IMR-90 (cell line): Measurements from ENCODE around the gene DCUN1D4. TPM values are rescaled to one million over a fixed set of nuclear protein-coding genes. Genes with fewer than 3 reads are reported as not detected.

Experiments used
- ATAC-seq: fragments of 200-7000 bp; cut with Tn5 transposase; 2 replicates; pipeline ENCODE4 v1.9.1; 2020; ENCODE audit warnings: low read depth, mild to moderate bottlenecking, moderate library complexity
- Bru-seq: library from RNA; stranded (reverse); fragments of 400-500 nt; gene quantifications from one replicate; lab custom pipeline; 2021; lab: Mats Ljungman, UMichigan
- BruChase-seq, 2 experiments: library from RNA; stranded (reverse); fragments of 400-500 nt; gene quantifications; one replicate each; lab custom pipeline; 2021; lab: Mats Ljungman, UMichigan
- BruUV-seq: library from RNA; stranded (reverse); fragments of 400-500 nt; replicated peaks from 2 replicates; lab custom pipeline; 2021; lab: Mats Ljungman, UMichigan
- CTCF ChIA-PET: fragments of 300-600 bp; formaldehyde crosslinking; extraction: SDS; loops from one replicate; lab custom pipeline; 2021; ENCODE audit warnings: antibody characterized with exemption; lab: Yijun Ruan, JAX
- POLR2A ChIA-PET: fragments of 300-600 bp; sonication (Branson Sonifier 250); formaldehyde crosslinking; loops from one replicate; lab custom pipeline; 2022; ENCODE audit warnings: antibody characterized with exemption; ENCODE audit not compliant: unreplicated experiment; lab: Charles Lee
- DNase-seq: peaks from one replicate; pipeline ENCODE4 v3.0.0; 2013
- H2AFZ ChIP-seq: replicated peaks from 2 replicates; pipeline ENCODE3; 2013; ENCODE audit warnings: low read length, mild to moderate bottlenecking; ENCODE audit not compliant: poor library complexity
- H2AK5ac ChIP-seq: 2 replicates; pipeline ENCODE4 v1.6.1; 2013; ENCODE audit warnings: low read depth, low read length, inconsistent platforms
- H2AK9ac ChIP-seq: replicated peaks from 2 replicates; pipeline ENCODE3; 2013; ENCODE audit warnings: mild to moderate bottlenecking, low read depth, low read length, moderate library complexity; ENCODE audit not compliant: poor library complexity
- H2BK120ac ChIP-seq: 2 replicates; pipeline ENCODE4 v1.6.1; 2013; ENCODE audit warnings: low read depth, low read length, inconsistent platforms
- H2BK15ac ChIP-seq: 3 replicates; pipeline ENCODE4 v1.6.1; 2013; ENCODE audit warnings: low read depth, low read length, inconsistent platforms
- H2BK20ac ChIP-seq: 2 replicates; pipeline ENCODE4 v1.6.1; 2013; ENCODE audit warnings: low read depth, mild to moderate bottlenecking, inconsistent platforms, low read length, moderate library complexity
- H2BK5ac ChIP-seq: 2 replicates; pipeline ENCODE4 v1.6.1; 2013; ENCODE audit warnings: mild to moderate bottlenecking, low read depth, low read length, inconsistent platforms; ENCODE audit not compliant: poor library complexity, severe bottlenecking
- H3K14ac ChIP-seq: replicated peaks from 2 replicates; pipeline ENCODE4 v1.6.1; 2013; ENCODE audit warnings: low read depth, low read length, inconsistent platforms
- H3K18ac ChIP-seq: 2 replicates; pipeline ENCODE4 v1.6.1; 2013; ENCODE audit warnings: low read depth, low read length, control low read depth
- H3K23ac ChIP-seq: 2 replicates; pipeline ENCODE4 v1.6.1; 2013; ENCODE audit warnings: low read depth, low read length, inconsistent platforms
- H3K27ac ChIP-seq: 2 replicates; pipeline ENCODE4 v1.5.1; 2013; ENCODE audit warnings: mild to moderate bottlenecking, control low read depth, low read length; ENCODE audit not compliant: insufficient read depth
- H3K27me3 ChIP-seq: 2 replicates; pipeline ENCODE4 v1.6.1; 2013; ENCODE audit warnings: low read length; ENCODE audit not compliant: control insufficient read depth, insufficient read depth
- H3K36me3 ChIP-seq: 2 replicates; pipeline ENCODE4 v1.6.1; 2013; ENCODE audit warnings: low read length, mixed read lengths; ENCODE audit not compliant: control insufficient read depth, insufficient read depth
- H3K4ac ChIP-seq: 2 replicates; pipeline ENCODE4 v1.6.1; 2013; ENCODE audit warnings: low read depth, low read length, inconsistent platforms
- H3K4me1 ChIP-seq: 2 replicates; pipeline ENCODE4 v1.6.1; 2013; ENCODE audit warnings: low read length, mixed read lengths; ENCODE audit not compliant: control insufficient read depth, insufficient read depth
- H3K4me2 ChIP-seq: 2 replicates; pipeline ENCODE4 v1.6.1; 2013; ENCODE audit warnings: low read depth, mild to moderate bottlenecking, control low read depth, low read length, moderate library complexity
- H3K4me3 ChIP-seq: 2 replicates; pipeline ENCODE4 v1.5.1; 2013; ENCODE audit warnings: low read depth, mild to moderate bottlenecking, control low read depth, low read length, moderate library complexity; ENCODE audit not compliant: insufficient read depth
- H3K56ac ChIP-seq: 2 replicates; pipeline ENCODE4 v1.6.1; 2013; ENCODE audit warnings: low read length, inconsistent platforms; ENCODE audit not compliant: insufficient read depth; ENCODE audit errors: extremely low read depth
- H3K79me1 ChIP-seq, 2 experiments: 2 replicates each; pipeline ENCODE4 v1.6.1; 2013; ENCODE audit warnings: low read length in 2 of 2, inconsistent platforms in 1 of 2, low read depth in 1 of 2
- H3K9ac ChIP-seq: 2 replicates; pipeline ENCODE4 v1.6.1; 2013; ENCODE audit warnings: low read depth, low read length, control low read depth
- H3K9me1 ChIP-seq: 2 replicates; pipeline ENCODE4 v1.6.1; 2013; ENCODE audit warnings: low read length, inconsistent platforms; ENCODE audit not compliant: insufficient read depth
- H3K9me3 ChIP-seq: 2 replicates; pipeline ENCODE4 v1.6.1; 2013; ENCODE audit warnings: low read length; ENCODE audit not compliant: control insufficient read depth, insufficient read depth
- H4K20me1 ChIP-seq: 2 replicates; pipeline ENCODE4 v1.6.1; 2013; ENCODE audit warnings: low read length, inconsistent platforms; ENCODE audit not compliant: insufficient read depth
- H4K5ac ChIP-seq: 2 replicates; pipeline ENCODE4 v1.6.1; 2013; ENCODE audit warnings: mild to moderate bottlenecking, low read depth, low read length, control low read depth
- H4K8ac ChIP-seq, 2 experiments: 2 replicates each; pipeline ENCODE4 v1.6.1; 2013; ENCODE audit warnings: low read depth in 2 of 2, low read length in 2 of 2, control low read depth in 1 of 2, inconsistent platforms in 1 of 2
- H4K91ac ChIP-seq: 2 replicates; pipeline ENCODE4 v1.6.1; 2013; ENCODE audit warnings: low read depth, low read length, inconsistent platforms; ENCODE audit not compliant: insufficient read depth
- BHLHE40 ChIP-seq: fragments of 150-350 bp; IDR thresholded peaks from 2 replicates; pipeline ENCODE4 v1.6.1; 2016; ENCODE audit warnings: mild to moderate bottlenecking, low read depth, low read length
- CHD1 ChIP-seq: IDR thresholded peaks from 2 replicates; pipeline ENCODE4 v1.6.1; 2012; ENCODE audit warnings: low read depth, low read length, improper control_type of control experiment
- CTCF ChIP-seq: conservative IDR thresholded peaks from 2 replicates; pipeline ENCODE4 v1.5.1; 2012; ENCODE audit warnings: mild to moderate bottlenecking, low read depth, low read length, improper control_type of control experiment
- MAFK ChIP-seq: IDR thresholded peaks from 2 replicates; pipeline ENCODE4 v1.6.1; 2012; ENCODE audit warnings: low read depth, low read length, improper control_type of control experiment
- MAZ ChIP-seq: IDR thresholded peaks from 2 replicates; pipeline ENCODE4 v1.6.1; 2012; ENCODE audit warnings: low read depth, mild to moderate bottlenecking, low read length, improper control_type of control experiment, moderate library complexity, borderline replicate concordance
- MXI1 ChIP-seq: IDR thresholded peaks from 2 replicates; pipeline ENCODE4 v1.6.1; 2012; ENCODE audit warnings: low read depth, mild to moderate bottlenecking, low read length, moderate library complexity, borderline replicate concordance
- NFE2L2 ChIP-seq: fragments of 150-350 bp; IDR thresholded peaks from 2 replicates; pipeline ENCODE4 v1.6.1; 2016; ENCODE audit warnings: low read depth, mild to moderate bottlenecking, low read length
- POLR2A ChIP-seq: IDR thresholded peaks from 2 replicates; pipeline ENCODE4 v1.6.1; 2012; ENCODE audit warnings: mild to moderate bottlenecking, low read depth, low read length
- RCOR1 ChIP-seq: IDR thresholded peaks from 2 replicates; pipeline ENCODE4 v1.6.1; 2012; ENCODE audit warnings: mild to moderate bottlenecking, low read length, improper control_type of control experiment; ENCODE audit not compliant: insufficient replicate concordance
- SMC3 ChIP-seq: fragments of 150-350 bp; IDR thresholded peaks from 2 replicates; pipeline ENCODE4 v1.6.1; 2016; ENCODE audit warnings: low read depth, mild to moderate bottlenecking, antibody characterized with exemption, low read length, moderate library complexity
- WGBS, 2 experiments: methylation state at CpG; one replicate each; pipeline versions ENCODE4 v1.1.5 to v1.1.7; 2013; ENCODE audit warnings: missing lambda C conversion rate in 2 of 2; ENCODE audit not compliant: insufficient read length in 1 of 2; ENCODE audit errors: extremely low coverage in 2 of 2; 5-methylcytosine and 5-hydroxymethylcytosine counted together
- dilution Hi-C: fragments of 300-500 bp; cut with HindIII; formaldehyde crosslinking; loops from one replicate; pipeline ENCODE4 v1.14.3; 2018; ENCODE audit warnings: low sequenced_read_pairs; ENCODE audit not compliant: unreplicated experiment
- in situ Hi-C: fragments of 300-500 bp; cut with MboI; formaldehyde crosslinking; loops from 3 replicates; pipeline ENCODE4 v1.14.3; 2019; ENCODE audit warnings: low sequenced_read_pairs, inconsistent platforms, mixed read lengths
- intact Hi-C: fragments of 100-400 bp; cut with micrococcal nuclease; formaldehyde crosslinking; loops from 2 replicates; pipeline ENCODE4 v1.10.0; 2022
- long read RNA-seq: library from polyadenylated mRNA; unstranded; transcript quantifications from one replicate; pipeline ENCODE4 v2.0.0, GENCODE V29; 2021; ENCODE audit not compliant: unreplicated experiment
- polyA plus RNA-seq, 3 experiments: library from polyadenylated mRNA; depleted of rRNA; stranded (reverse); fragments of >200 nt; gene quantifications; 2 replicates each; pipeline ENCODE4 v1.2.3, GENCODE V29; 2012; ENCODE audit warnings: low replicate concordance in 1 of 3
- total RNA-seq: library from RNA; depleted of rRNA; stranded (reverse); fragments of >200 nt; gene quantifications from 2 replicates; pipeline ENCODE4 v1.2.3, GENCODE V29; 2012; rRNA removed
- TF ChIP-seq, protein P1 (sequence below): fragments of 150-350 bp; IDR thresholded peaks from 2 replicates; pipeline ENCODE4 v1.6.1; 2017; ENCODE audit warnings: mild to moderate bottlenecking, antibody characterized with exemption, low read length, low read depth

The DCUN1D4 gene
- total RNA-seq = 37.8 and 44.3 TPM in 2 replicates
- 28.4 and 31.0 TPM in 2 replicates for polyA plus RNA-seq (2012; rRNA removed)
- polyA plus RNA-seq (2012; cell fraction: cytosol; rRNA removed) = 6.4 and 8.3 TPM in 2 replicates
- polyA plus RNA-seq (2012; cell fraction: nucleus; rRNA removed; ENCODE audit: low replicate concordance) = 20.8 and 158 TPM in 2 replicates
- Bru-seq, nascent RNA = percentile 89 among the genes with signal in this experiment
- BruChase-seq, experiment 1, labeled RNA remaining after a 6-hour chase = percentile 79 among the genes with signal in this experiment
- BruChase-seq, experiment 2, labeled RNA remaining after a 2-hour chase = percentile 92 among the genes with signal in this experiment
- long read RNA-seq, full-length matches to known transcripts = 47 of 63 reads
- long read RNA-seq, partial matches to known transcripts = 1 of 63 reads
- long read RNA-seq, other reads (novel, unspliced or antisense) = 15 of 63 reads

DNA sequence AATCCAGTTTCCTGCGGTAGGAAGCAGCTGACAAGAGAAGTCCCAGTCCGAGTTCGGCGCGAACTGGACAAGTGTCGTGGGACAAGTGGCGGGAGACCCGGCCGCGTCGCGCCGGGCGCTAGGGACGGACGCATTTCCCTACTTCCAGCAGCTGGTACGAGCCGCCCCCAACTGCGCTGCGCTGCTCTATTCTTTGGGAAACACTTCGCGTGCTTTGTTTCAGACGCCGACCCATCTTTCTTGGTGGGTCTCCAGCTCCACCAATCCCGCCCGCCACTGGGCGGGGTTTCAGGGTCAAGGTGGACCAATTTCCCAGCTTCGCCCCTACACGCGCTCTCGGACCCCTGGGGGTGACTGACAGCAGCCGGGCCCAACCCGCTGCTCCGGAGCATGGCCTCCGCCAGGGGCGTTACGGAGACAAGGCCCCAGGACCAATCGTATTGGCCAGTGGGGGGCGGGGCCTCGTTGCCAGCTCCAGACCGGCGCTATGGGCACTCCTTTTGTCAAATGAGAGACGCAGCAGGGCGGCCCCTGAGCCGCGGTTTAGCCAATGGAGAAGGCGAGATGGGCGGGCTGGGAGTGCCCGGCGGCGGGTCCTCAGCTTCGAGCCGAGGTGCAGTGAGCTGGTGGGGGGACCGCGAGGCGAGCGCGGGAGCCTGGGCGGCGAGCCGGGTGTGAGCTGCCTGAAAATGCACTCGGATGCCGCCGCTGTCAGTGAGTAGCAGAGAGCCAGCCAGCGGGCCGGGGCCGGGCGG is at the start of gene DCUN1D4:
DCUN1D4 (plus strand) TSS at position 600 of the 755 bp plus-strand sequence; CDS start at position 690, 90 bp downstream.
- CTCF ChIA-PET = interaction anchor here (0.7 to 1.2 kb wide), 2 partner anchors 11 to 12 kb away, joined by 3 to 4 read pairs; no protein-coding TSS in a partner anchor
- peak within 1 kb of the TSS; percentile 48 for H2BK120ac ChIP-seq
- H2AK5ac ChIP-seq = peak within 1 kb of the TSS; percentile 82
- TF ChIP-seq MXI1 (peak; percentile 60; the same call in 1 of the 2 replicates), NFE2L2 (no peak), MAFK (no peak), RCOR1 (no peak), MAZ (peak; percentile 7; the same call in 1 of the 2 replicates), CHD1 (no peak), CTCF (peak; percentile 59), BHLHE40 (no peak), SMC3 (no peak), POLR2A (peak; percentile 46; the same call in 1 of the 2 replicates)
- TF ChIP-seq, protein P1, sequence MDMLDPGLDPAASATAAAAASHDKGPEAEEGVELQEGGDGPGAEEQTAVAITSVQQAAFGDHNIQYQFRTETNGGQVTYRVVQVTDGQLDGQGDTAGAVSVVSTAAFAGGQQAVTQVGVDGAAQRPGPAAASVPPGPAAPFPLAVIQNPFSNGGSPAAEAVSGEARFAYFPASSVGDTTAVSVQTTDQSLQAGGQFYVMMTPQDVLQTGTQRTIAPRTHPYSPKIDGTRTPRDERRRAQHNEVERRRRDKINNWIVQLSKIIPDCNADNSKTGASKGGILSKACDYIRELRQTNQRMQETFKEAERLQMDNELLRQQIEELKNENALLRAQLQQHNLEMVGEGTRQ = no peak

More for the DNA sequence above, at the start of gene DCUN1D4:
- peak within 1 kb of the TSS; percentile 59; the same call in 1 of the 2 replicates for H3K56ac ChIP-seq
- BruUV-seq = no TSS peak
- WGBS, 2 experiments = 0% methylated on average over 45 of the region's 68 CpGs; no CpG with 5 or more reads in 1 of the 2 experiments
- peak within 1 kb of the TSS; percentile 92 for H2AFZ ChIP-seq
- H4K91ac ChIP-seq = peak within 1 kb of the TSS; percentile 74
- peaks cover 6 to 22% of the 10 kb centered on the region in 2 experiments; a peak in 3 of 4 replicates for H3K79me1 ChIP-seq
- POLR2A ChIA-PET = interaction anchor here (1.0 kb wide), 1 partner anchor 9 kb away, joined by 4 read pairs; no protein-coding TSS in a partner anchor
- H3K9me3 ChIP-seq = no peaks in the 10 kb centered on the region
- peaks cover 3% of the 10 kb centered on the region; the same call in 1 of the 2 replicates for H3K9me1 ChIP-seq
- DNase-seq (peak; percentile 99), ATAC-seq (peak; percentile 91)
- H3K9ac ChIP-seq = peak within 1 kb of the TSS; percentile 74
- H2BK15ac ChIP-seq = 0 out of 3 replicates have a peak within 1 kb of the TSS, but pooled peaks have one; percentile 9
- no peaks in the 10 kb centered on the region for H3K36me3 ChIP-seq
- H3K4me2 ChIP-seq = peak within 1 kb of the TSS; percentile 88
- H3K23ac ChIP-seq = peak within 1 kb of the TSS; percentile 89
- intact Hi-C loops = loop anchor here (5.0 kb wide), 1 partner anchor 195 kb away; the partner anchor contains the start of gene SGCB
- H3K4me3 ChIP-seq = peak within 1 kb of the TSS; percentile 80
- H4K5ac ChIP-seq = peak within 1 kb of the TSS; percentile 31
- no peak within 1 kb of the TSS for H2BK20ac ChIP-seq
- no peaks in the 10 kb centered on the region for H3K27me3 ChIP-seq
- peak within 1 kb of the TSS; percentile 35 to 80; a peak in 2 of 4 replicates for H4K8ac ChIP-seq
- peak within 1 kb of the TSS; percentile 62; the same call in 1 of the 2 replicates for H3K14ac ChIP-seq
- H3K27ac ChIP-seq = peak within 1 kb of the TSS; percentile 96
- peak within 1 kb of the TSS; percentile 86 for H2BK5ac ChIP-seq
- H4K20me1 ChIP-seq = peaks cover 16% of the 10 kb centered on the region
- H3K18ac ChIP-seq = peak within 1 kb of the TSS; percentile 83; the same call in 1 of the 2 replicates
- H2AK9ac ChIP-seq = peak within 1 kb of the TSS; percentile 95
- peaks cover 1% of the 10 kb centered on the region; the same call in 1 of the 2 replicates for H3K4me1 ChIP-seq
- peak within 1 kb of the TSS; percentile 61 for H3K4ac ChIP-seq
- dilution Hi-C loops = no loop called here
- in situ Hi-C loops = no loop called here
